ENCODE measurements around the gene ZBED1.
"Not testable (repeated sequence)": the region's sequence is repeated elsewhere in the genome, so short reads cannot be mapped to it uniquely, and the experiment has no call there.

The ZBED1 gene

GRCh38 chrX:2461711-2462016 lies 39.1 kb downstream of the ZBED1 start:
- no peaks in the 10 kb centered on the region for H3K27me3 ChIP-seq (ENCODE audit: insufficient read depth, low read length)
- no peaks in the 10 kb centered on the region for H3K9me2 ChIP-seq (ENCODE audit: low read depth, low read length)
- H3K36me3 ChIP-seq (ENCODE audit: insufficient read depth, low read length) = peaks cover 6% of the 10 kb centered on the region
- TF ChIP-seq CTCF (IDR thresholded peaks at IDR 0.05; ENCODE audit: low read length) = no peak
- TF ChIP-seq EZH2 (IDR thresholded peaks at IDR 0.05; ENCODE audit: borderline replicate concordance, low read length) = no peak
- H3K27ac ChIP-seq (ENCODE audit: low read depth, low read length, poor library complexity, severe bottlenecking) = peak overlapping the region; percentile 50
- no peaks in the 10 kb centered on the region for H4K20me1 ChIP-seq (ENCODE audit: insufficient read depth, low read length)
- H3K9ac ChIP-seq (ENCODE audit: low read length) = no peak overlapping the region
- no peaks in the 10 kb centered on the region for H3K9me3 ChIP-seq (ENCODE audit: low read length)
- H3F3A ChIP-seq (ENCODE audit: insufficient read depth, low read length) = no peaks in the 10 kb centered on the region
- H3K4me3 ChIP-seq (ENCODE audit: low read depth, low read length, poor library complexity, severe bottlenecking) = no peak overlapping the region
- H2AFZ ChIP-seq (ENCODE audit: low read length) = no peak overlapping the region
- H3K79me2 ChIP-seq (ENCODE audit: insufficient read depth, low read length) = peaks cover 29% of the 10 kb centered on the region; the same call in 1 of the 2 replicates
- no peak overlapping the region for H3K4me2 ChIP-seq (ENCODE audit: low read length)
- H3K4me1 ChIP-seq (ENCODE audit: insufficient read depth, low read length, severe bottlenecking) = peaks cover 19% of the 10 kb centered on the region

- not testable (repeated sequence) for H3K9ac ChIP-seq (ENCODE audit: low read length); H3K9me3 ChIP-seq (ENCODE audit: low read length); H3K4me3 ChIP-seq (ENCODE audit: low read depth, low read length, poor library complexity, severe bottlenecking); H3K36me3 ChIP-seq (ENCODE audit: insufficient read depth, low read length); H3K9me2 ChIP-seq (ENCODE audit: low read depth, low read length); H2AFZ ChIP-seq (ENCODE audit: low read length); H4K20me1 ChIP-seq (ENCODE audit: insufficient read depth, low read length); H3K27me3 ChIP-seq (ENCODE audit: insufficient read depth, low read length); H3F3A ChIP-seq (ENCODE audit: insufficient read depth, low read length); H3K4me2 ChIP-seq (ENCODE audit: low read length)
- Histone ChIP-seq H3K79me2 (ENCODE audit: insufficient read depth, low read length) (peaks cover 29% of the 10 kb centered on the region; the same call in 1 of the 2 replicates), H3K27ac (ENCODE audit: low read depth, low read length, poor library complexity, severe bottlenecking) (peak overlapping the region; percentile 50), H3K4me1 (ENCODE audit: insufficient read depth, low read length, severe bottlenecking) (peaks cover 19% of the 10 kb centered on the region)
These were observed 39.7 kb downstream of the ZBED1 start for GRCh38 chrX:2460821-2461710.

GRCh38 chrX:2460048-2460447 lies 40.7 kb downstream of the ZBED1 start:
- H3K27me3 ChIP-seq (ENCODE audit: insufficient read depth, low read length); H3K27ac ChIP-seq (ENCODE audit: low read depth, low read length, poor library complexity, severe bottlenecking); H3K36me3 ChIP-seq (ENCODE audit: insufficient read depth, low read length); H3K9ac ChIP-seq (ENCODE audit: low read length); H4K20me1 ChIP-seq (ENCODE audit: insufficient read depth, low read length); H3K9me3 ChIP-seq (ENCODE audit: low read length); H3K4me3 ChIP-seq (ENCODE audit: low read depth, low read length, poor library complexity, severe bottlenecking); H3F3A ChIP-seq (ENCODE audit: insufficient read depth, low read length); H3K9me2 ChIP-seq (ENCODE audit: low read depth, low read length); H3K4me2 ChIP-seq (ENCODE audit: low read length); H2AFZ ChIP-seq (ENCODE audit: low read length): not testable (repeated sequence)
- peaks cover 13% of the 10 kb centered on the region for H3K4me1 ChIP-seq (ENCODE audit: insufficient read depth, low read length, severe bottlenecking)
- H3K79me2 ChIP-seq (ENCODE audit: insufficient read depth, low read length) = peaks cover 28% of the 10 kb centered on the region; the same call in 1 of the 2 replicates

DNA sequence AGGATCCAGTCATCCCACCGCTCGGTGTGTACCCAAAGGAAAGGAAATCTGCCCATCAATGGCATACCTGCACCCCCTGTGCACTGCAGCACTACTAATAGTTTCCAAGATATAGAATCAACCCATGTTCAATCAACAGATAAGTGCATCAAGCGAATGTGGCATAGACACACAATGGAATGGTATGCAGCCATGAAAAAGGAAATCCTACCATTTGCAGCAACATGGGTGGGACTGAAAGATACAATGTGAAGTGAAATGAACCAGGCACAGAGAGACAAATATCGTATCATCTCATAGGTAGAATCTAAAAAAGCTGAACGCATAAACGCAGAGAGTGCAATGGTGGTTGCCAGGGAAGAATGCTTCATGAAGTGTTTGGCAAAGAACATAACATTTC lies 42.5 kb downstream of the ZBED1 start:
- H4K20me1 ChIP-seq (ENCODE audit: insufficient read depth, low read length) = no peaks in the 10 kb centered on the region
- no peaks in the 10 kb centered on the region for H3F3A ChIP-seq (ENCODE audit: insufficient read depth, low read length)
- no peak overlapping the region for H3K27ac ChIP-seq (ENCODE audit: low read depth, low read length, poor library complexity, severe bottlenecking)
- H3K36me3 ChIP-seq (ENCODE audit: insufficient read depth, low read length) = peaks cover 6% of the 10 kb centered on the region
- H3K4me1 ChIP-seq (ENCODE audit: insufficient read depth, low read length, severe bottlenecking) = peaks cover 9% of the 10 kb centered on the region
- H3K9ac ChIP-seq (ENCODE audit: low read length) = no peak overlapping the region
- no peak for TF ChIP-seq EZH2 (IDR thresholded peaks at IDR 0.05; ENCODE audit: borderline replicate concordance, low read length)
- no peak for TF ChIP-seq CTCF (IDR thresholded peaks at IDR 0.05; ENCODE audit: low read length)
- no peak overlapping the region for H3K4me2 ChIP-seq (ENCODE audit: low read length)
- H3K9me2 ChIP-seq (ENCODE audit: low read depth, low read length) = no peaks in the 10 kb centered on the region
- no peak overlapping the region for H2AFZ ChIP-seq (ENCODE audit: low read length)
- H3K9me3 ChIP-seq (ENCODE audit: low read length) = no peaks in the 10 kb centered on the region
- H3K27me3 ChIP-seq (ENCODE audit: insufficient read depth, low read length) = no peaks in the 10 kb centered on the region
- H3K4me3 ChIP-seq (ENCODE audit: low read depth, low read length, poor library complexity, severe bottlenecking) = no peak overlapping the region
- H3K79me2 ChIP-seq (ENCODE audit: insufficient read depth, low read length) = peaks cover 30% of the 10 kb centered on the region

Data from OCI-LY1 (cell line).